HG03159 (cell line): ENCODE data around the gene EIF2AK3.

Source experiments
- ATAC-seq: cut with Tn5 transposase; IDR thresholded peaks from one replicate; pipeline ENCODE4 v1.9.1; 2021; ENCODE audit warnings: mild to moderate bottlenecking, moderate library complexity; ENCODE audit not compliant: unreplicated experiment

Gene EIF2AK3

GRCh38 chr2:88545118-88545517, 82.1 kb downstream of the EIF2AK3 start:
- no peak for ATAC-seq

GRCh38 chr2:88543541-88544057, 83.7 kb downstream of the EIF2AK3 start:
- no peak for ATAC-seq

- ATAC-seq = no peak
Observed at GRCh38 chr2:88542668-88543067, 84.6 kb downstream of the EIF2AK3 start.

- ATAC-seq = no peak
Observed at GRCh38 chr2:88540346-88540745, 86.9 kb downstream of the EIF2AK3 start.

GRCh38 chr2:88538362-88538917, 88.8 kb downstream of the EIF2AK3 start:
- no peak for ATAC-seq

- ATAC-seq = no peak
Observed at GRCh38 chr2:88537640-88538039, 89.6 kb downstream of the EIF2AK3 start.

- ATAC-seq = no peak
Observed at GRCh38 chr2:88530081-88530480, 97.2 kb downstream of the EIF2AK3 start.

GRCh38 chr2:88521445-88522073, 105.7 kb downstream of the EIF2AK3 start:
- ATAC-seq = no peak

- no peak for ATAC-seq
Observed at GRCh38 chr2:88517759-88518201, 109.5 kb downstream of the EIF2AK3 start.
